ACC112 (cell line): ENCODE data around the gene CYP17A1.
A peak's percentile ranks its signal among the peaks of the same experiment; 100 is the strongest.

Source experiments
- H2AFZ ChIP-seq: fragments of 200-600 bp; sonication (generic); one replicate; pipeline ENCODE4 v1.6.0; 2017; ENCODE audit warnings: antibody characterized with exemption, low read length; ENCODE audit not compliant: unreplicated experiment
- H3K27ac ChIP-seq: fragments of 200-600 bp; sonication (generic); 2 replicates; pipeline ENCODE4 v1.5.1; 2014; ENCODE audit warnings: low read depth, mild to moderate bottlenecking, antibody characterized with exemption, low read length, moderate library complexity
- H3K27me3 ChIP-seq: fragments of 200-600 bp; sonication (generic); 2 replicates; pipeline ENCODE4 v1.6.1; 2014; ENCODE audit warnings: mild to moderate bottlenecking, antibody characterized with exemption, low read length, moderate library complexity, mixed read lengths; ENCODE audit not compliant: insufficient read depth
- H3K36me3 ChIP-seq: fragments of 200-600 bp; sonication (generic); 2 replicates; pipeline ENCODE4 v1.6.1; 2016; ENCODE audit warnings: mild to moderate bottlenecking, antibody characterized with exemption, low read length, moderate library complexity, mixed read lengths; ENCODE audit not compliant: insufficient read depth
- H3K4me1 ChIP-seq: fragments of 200-600 bp; sonication (generic); one replicate; pipeline ENCODE4 v1.6.1; 2016; ENCODE audit warnings: low read length, mixed read lengths; ENCODE audit not compliant: insufficient read depth, unreplicated experiment, control insufficient read depth
- H3K4me3 ChIP-seq: fragments of 200-600 bp; sonication (generic); 2 replicates; pipeline ENCODE4 v1.5.1; 2014; ENCODE audit warnings: mild to moderate bottlenecking, low read depth, low read length
- H3K79me2 ChIP-seq: fragments of 200-600 bp; sonication (generic); one replicate; pipeline ENCODE4 v1.6.0; 2016; ENCODE audit warnings: low read length; ENCODE audit not compliant: control insufficient read depth, unreplicated experiment, insufficient read depth

CYP17A1 gene

GRCh38 chr10:102785818-102786217 lies 51.4 kb downstream of the CYP17A1 start:
- H2AFZ ChIP-seq: no peak overlapping the region
- no peaks in the 10 kb centered on the region for H3K27me3 ChIP-seq
- no peaks in the 10 kb centered on the region for H3K36me3 ChIP-seq
- H3K4me3 ChIP-seq: no peak overlapping the region
- peaks cover 35% of the 10 kb centered on the region for H3K4me1 ChIP-seq
- peaks cover 48% of the 10 kb centered on the region for H3K79me2 ChIP-seq
- H3K27ac ChIP-seq: peak overlapping the region; percentile 24; the same call in 1 of the 2 replicates

DNA sequence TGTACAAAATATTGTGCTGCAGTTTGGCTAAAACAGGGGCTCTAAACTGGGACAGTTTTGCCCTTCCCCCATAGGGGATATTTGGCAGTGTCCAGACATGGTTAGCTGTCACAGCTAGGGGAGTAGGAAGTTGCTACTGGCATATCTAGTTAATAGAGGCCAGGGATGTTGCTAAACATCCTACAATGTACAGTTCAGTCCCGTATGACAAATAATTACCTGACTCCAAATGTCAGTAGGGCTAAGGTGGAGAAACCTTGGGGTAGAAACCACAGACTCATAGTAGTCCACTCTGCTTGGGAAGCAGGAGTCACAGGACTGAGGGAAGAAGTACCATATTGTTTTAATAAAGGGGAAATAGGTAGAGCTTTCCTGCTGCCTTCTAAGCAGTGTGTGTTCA lies 53.6 kb downstream of the CYP17A1 start:
- H3K27ac ChIP-seq: peak overlapping the region; percentile 96
- no peak overlapping the region for H2AFZ ChIP-seq
- H3K36me3 ChIP-seq: no peaks in the 10 kb centered on the region
- H3K4me1 ChIP-seq: peaks cover 58% of the 10 kb centered on the region
- peaks cover 61% of the 10 kb centered on the region for H3K79me2 ChIP-seq
- peak overlapping the region; percentile 60 for H3K4me3 ChIP-seq
- no peaks in the 10 kb centered on the region for H3K27me3 ChIP-seq

DNA sequence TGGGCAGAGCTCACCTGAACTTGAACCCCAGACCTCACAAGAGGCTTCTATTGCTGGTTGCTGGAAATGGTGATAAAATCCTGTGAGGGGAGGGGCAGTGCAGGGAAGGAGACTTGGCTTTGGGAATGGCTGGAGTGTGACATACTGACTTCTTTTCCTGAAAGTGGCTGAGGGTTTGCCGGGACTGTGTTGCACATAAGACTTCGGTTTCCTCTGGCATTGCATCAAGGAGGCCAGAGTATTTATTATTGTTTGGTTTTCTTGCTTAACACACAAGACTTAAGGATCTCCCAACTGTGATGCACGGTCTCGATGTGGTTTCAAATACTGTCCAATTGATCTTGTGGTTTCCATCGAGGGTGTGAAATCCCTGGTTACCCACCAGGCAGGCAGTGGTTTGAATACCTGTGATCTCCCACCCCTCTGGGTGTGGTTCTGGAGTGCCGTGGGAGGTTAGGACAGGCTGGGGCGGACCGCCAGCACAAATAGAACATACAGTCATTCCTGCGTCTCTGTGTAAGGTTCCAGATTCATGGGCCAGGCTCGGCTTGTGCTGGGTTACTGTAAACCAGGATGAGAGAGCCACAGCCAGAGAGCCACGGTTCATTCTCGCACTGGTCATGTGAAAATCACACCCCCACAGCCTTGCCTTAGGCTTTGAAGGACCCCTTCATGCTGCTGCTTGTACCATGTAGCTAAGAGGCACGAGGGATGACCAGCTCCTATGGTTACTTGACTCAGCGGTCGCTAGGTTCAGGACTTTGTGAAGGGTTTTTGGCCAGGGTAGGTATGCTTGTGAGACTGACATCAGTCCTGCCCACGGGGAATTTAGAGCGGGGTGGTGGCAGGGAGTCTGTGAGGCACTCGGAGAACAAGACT lies 54.3 kb downstream of the CYP17A1 start:
- H3K4me1 ChIP-seq: peaks cover 64% of the 10 kb centered on the region
- no peaks in the 10 kb centered on the region for H3K36me3 ChIP-seq
- H3K27me3 ChIP-seq: no peaks in the 10 kb centered on the region
- H3K79me2 ChIP-seq: peaks cover 63% of the 10 kb centered on the region
- peak overlapping the region; percentile 60 for H3K4me3 ChIP-seq
- H2AFZ ChIP-seq: no peak overlapping the region
- peak overlapping the region; percentile 96 for H3K27ac ChIP-seq

- Histone ChIP-seq H3K27ac (peak overlapping the region; percentile 96), H3K79me2 (peaks cover 61% of the 10 kb centered on the region), H3K36me3 (no peaks in the 10 kb centered on the region), H3K27me3 (no peaks in the 10 kb centered on the region), H2AFZ (no peak overlapping the region), H3K4me1 (peaks cover 73% of the 10 kb centered on the region), H3K4me3 (peak overlapping the region; percentile 60)
These were observed 55.2 kb downstream of the CYP17A1 start for GRCh38 chr10:102781921-102782557.

DNA sequence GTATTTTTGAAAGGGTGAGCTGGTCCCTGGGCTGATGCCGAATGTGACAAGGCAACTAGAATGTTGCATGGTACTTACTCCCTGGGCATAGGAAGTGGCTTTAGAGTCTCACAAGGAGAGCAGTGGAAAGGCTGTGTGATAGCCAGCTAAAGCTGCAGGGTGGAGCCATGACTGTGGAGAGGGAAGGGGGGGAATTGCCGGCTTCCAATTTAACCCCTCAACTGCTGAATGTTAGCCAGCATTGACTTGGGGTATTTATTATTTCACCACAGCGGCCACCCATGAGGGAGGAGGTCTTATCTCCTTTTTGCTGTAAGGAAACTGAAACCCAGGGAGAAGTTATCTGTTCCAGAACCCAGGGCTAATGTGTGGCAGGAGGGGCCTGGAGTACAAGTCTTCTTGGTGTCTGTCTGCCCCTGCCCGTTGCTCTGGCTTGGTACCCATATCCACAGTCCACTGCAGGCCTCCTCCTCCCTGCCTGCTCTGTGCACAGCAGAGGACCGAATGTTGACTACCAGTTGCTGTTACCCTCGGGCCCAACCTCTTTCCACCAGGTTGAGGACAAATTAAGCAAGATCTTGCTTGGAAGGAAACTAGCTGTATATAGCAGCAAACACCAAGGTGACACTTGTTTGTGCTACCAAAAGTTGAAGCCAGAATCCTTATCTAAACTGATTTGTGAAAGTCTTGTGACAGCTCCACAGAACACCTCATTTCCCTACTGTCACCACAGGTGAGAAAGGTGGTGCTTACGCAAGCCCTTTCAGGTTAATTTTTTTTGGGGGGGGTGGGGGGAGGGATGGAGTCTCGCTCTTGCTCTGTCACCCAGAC lies 55.9 kb downstream of the CYP17A1 start:
- H3K79me2 ChIP-seq: peaks cover 54% of the 10 kb centered on the region
- H2AFZ ChIP-seq: no peak overlapping the region
- H3K4me1 ChIP-seq: peaks cover 79% of the 10 kb centered on the region
- no peaks in the 10 kb centered on the region for H3K36me3 ChIP-seq
- H3K27me3 ChIP-seq: no peaks in the 10 kb centered on the region
- peak overlapping the region; percentile 96; the same call in 1 of the 2 replicates for H3K27ac ChIP-seq
- no peak overlapping the region for H3K4me3 ChIP-seq
